ENCODE data around the gene SUCLG1. TPM values are rescaled to one million over a fixed set of nuclear protein-coding genes. Genes with fewer than 3 reads are reported as not detected.

SUCLG1 gene
- total RNA-seq, 1 experiment from 2014 or later, result 105 TPM

DNA sequence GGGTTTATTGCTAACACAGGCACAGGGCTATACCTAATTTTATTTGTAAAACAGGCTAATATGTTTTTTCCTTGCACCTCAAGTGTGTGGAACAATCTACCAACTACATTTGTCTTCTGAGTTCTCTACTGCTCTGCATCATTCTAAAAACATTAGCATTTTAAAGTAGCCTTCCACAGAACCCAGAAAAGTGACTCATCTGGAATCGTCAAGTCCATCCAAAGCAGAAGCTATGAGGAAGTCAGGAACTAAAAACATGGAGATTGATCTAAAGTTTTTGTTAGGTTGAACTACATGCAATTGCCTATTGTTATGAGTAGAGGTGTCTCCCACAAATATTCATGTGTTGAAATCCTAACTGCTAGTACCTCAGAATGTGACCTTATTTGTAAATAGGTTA lies 70.9 kb downstream of the SUCLG1 start:
- Mint-ChIP-seq H3K27ac (ENCODE audit: low read depth, unreplicated experiment) (no peak overlapping the region), H3K9me3 (ENCODE audit: unreplicated experiment) (no peaks in the 10 kb centered on the region), H3K36me3 (ENCODE audit: insufficient read depth, unreplicated experiment) (no peaks in the 10 kb centered on the region), H3K4me3 (ENCODE audit: unreplicated experiment) (no peak overlapping the region), H3K27me3 (ENCODE audit: insufficient read depth, unreplicated experiment) (no peaks in the 10 kb centered on the region), H3K4me1 (ENCODE audit: insufficient read depth, unreplicated experiment) (no peaks in the 10 kb centered on the region)
- intact Hi-C loops (cut with micrococcal nuclease), result no loop called here
- no TSS peak for BruUV-seq (replicated peaks)
- DNase-seq (ENCODE audit: unreplicated experiment), result no peak
- TF ChIP-seq, protein P1, sequence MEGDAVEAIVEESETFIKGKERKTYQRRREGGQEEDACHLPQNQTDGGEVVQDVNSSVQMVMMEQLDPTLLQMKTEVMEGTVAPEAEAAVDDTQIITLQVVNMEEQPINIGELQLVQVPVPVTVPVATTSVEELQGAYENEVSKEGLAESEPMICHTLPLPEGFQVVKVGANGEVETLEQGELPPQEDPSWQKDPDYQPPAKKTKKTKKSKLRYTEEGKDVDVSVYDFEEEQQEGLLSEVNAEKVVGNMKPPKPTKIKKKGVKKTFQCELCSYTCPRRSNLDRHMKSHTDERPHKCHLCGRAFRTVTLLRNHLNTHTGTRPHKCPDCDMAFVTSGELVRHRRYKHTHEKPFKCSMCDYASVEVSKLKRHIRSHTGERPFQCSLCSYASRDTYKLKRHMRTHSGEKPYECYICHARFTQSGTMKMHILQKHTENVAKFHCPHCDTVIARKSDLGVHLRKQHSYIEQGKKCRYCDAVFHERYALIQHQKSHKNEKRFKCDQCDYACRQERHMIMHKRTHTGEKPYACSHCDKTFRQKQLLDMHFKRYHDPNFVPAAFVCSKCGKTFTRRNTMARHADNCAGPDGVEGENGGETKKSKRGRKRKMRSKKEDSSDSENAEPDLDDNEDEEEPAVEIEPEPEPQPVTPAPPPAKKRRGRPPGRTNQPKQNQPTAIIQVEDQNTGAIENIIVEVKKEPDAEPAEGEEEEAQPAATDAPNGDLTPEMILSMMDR (IDR thresholded peaks at IDR 0.05; ENCODE audit: unreplicated experiment), result no peak
- ChIA-PET CTCF (interaction anchor here (0.7 kb wide), 2 partner anchors 9 to 49 kb away, joined by 3 read pairs; no protein-coding TSS in a partner anchor), POLR2A (interaction anchor here (0.8 kb wide), 1 partner anchor 9 kb away, joined by 4 read pairs; no protein-coding TSS in a partner anchor)

DNA sequence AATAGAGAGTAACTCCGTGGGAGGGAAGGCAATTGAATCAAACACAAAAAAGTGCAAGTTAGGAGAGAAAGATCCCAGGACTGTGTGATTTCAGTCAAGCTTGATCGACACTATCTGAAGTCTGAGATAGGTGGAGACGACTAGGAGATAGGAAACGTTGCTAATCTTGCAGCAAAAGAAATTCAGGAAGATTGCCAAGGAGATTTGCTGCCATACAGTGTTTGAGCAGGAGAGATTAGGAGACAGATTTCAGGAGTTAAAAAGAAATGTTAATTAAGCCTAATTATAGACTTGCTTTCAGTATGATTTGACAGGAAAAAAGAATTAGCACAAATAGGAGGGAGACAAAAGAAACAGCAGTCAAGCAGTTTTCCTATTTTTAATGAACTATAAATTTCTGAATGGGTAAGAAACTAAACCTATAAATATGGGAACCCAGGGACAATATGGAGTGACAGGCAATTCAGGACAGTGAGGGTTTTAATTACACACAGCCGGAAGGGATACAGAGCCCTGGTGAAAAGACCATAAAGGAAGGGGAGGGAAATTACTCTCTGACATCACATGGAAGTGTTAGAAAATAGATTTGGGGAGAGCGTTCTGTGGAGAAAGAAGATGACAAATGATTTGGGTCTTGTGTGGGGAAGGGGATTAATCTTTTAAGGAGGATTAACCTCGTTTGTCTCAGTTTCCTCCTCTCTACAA lies 72.6 kb downstream of the SUCLG1 start:
- Mint-ChIP-seq H3K4me3 (ENCODE audit: unreplicated experiment) (no peak overlapping the region), H3K27me3 (ENCODE audit: insufficient read depth, unreplicated experiment) (no peaks in the 10 kb centered on the region)

DNA sequence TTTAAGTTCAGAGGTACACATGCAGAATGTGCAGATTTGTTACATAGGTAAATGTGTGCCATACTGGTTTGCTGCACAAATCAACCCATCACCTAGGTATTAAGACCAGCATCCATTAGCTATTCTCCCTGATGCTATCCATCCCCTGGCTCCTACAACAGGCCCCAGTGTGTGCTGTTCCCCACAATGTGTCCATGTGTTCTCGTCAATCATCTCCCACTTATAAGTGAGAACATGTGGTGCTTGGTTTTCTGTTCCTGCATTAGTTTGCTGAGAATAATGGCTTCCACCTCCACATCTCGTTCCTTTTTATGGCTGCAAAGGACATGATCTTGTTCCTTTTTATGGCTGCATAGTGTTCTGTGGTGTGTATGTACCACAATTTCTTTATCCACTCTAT lies 75.8 kb downstream of the SUCLG1 start:
- H3K36me3 Mint-ChIP-seq (ENCODE audit: insufficient read depth, unreplicated experiment), result no peaks in the 10 kb centered on the region
- BruUV-seq (replicated peaks), result no TSS peak
- no peaks in the 10 kb centered on the region for H3K9me3 Mint-ChIP-seq (ENCODE audit: unreplicated experiment)
- DNase-seq (ENCODE audit: unreplicated experiment), result no peak
- TF ChIP-seq, protein P1 (IDR thresholded peaks at IDR 0.05; ENCODE audit: unreplicated experiment), result no peak
- H3K4me3 Mint-ChIP-seq (ENCODE audit: unreplicated experiment), result no peak overlapping the region
- CTCF ChIA-PET, result interaction anchor here (0.6 to 1.2 kb wide), 2 partner anchors 14 to 169 kb away, joined by 3 to 4 read pairs; no protein-coding TSS in a partner anchor
- H3K4me1 Mint-ChIP-seq (ENCODE audit: insufficient read depth, unreplicated experiment), result no peaks in the 10 kb centered on the region
- intact Hi-C loops (cut with micrococcal nuclease), result no loop called here
- no peak overlapping the region for H3K27ac Mint-ChIP-seq (ENCODE audit: low read depth, unreplicated experiment)
- no peaks in the 10 kb centered on the region for H3K27me3 Mint-ChIP-seq (ENCODE audit: insufficient read depth, unreplicated experiment)
- POLR2A ChIA-PET, result no interaction called here

More for the DNA sequence above, 72.6 kb downstream of the SUCLG1 start:
- Mint-ChIP-seq H3K27ac (ENCODE audit: low read depth, unreplicated experiment) (no peak overlapping the region), H3K36me3 (ENCODE audit: insufficient read depth, unreplicated experiment) (no peaks in the 10 kb centered on the region), H3K9me3 (ENCODE audit: unreplicated experiment) (no peaks in the 10 kb centered on the region), H3K4me1 (ENCODE audit: insufficient read depth, unreplicated experiment) (no peaks in the 10 kb centered on the region)
- no TSS peak for BruUV-seq (replicated peaks)
- intact Hi-C loops (cut with micrococcal nuclease), result no loop called here
- TF ChIP-seq, protein P1 (IDR thresholded peaks at IDR 0.05; ENCODE audit: unreplicated experiment), result no peak
- POLR2A ChIA-PET, result interaction anchor here (0.8 kb wide), 1 partner anchor 41 kb away, joined by 3 read pairs; no protein-coding TSS in a partner anchor
- CTCF ChIA-PET, result interaction anchor here (0.6 to 0.7 kb wide), 2 partner anchors 18 to 245 kb away, joined by 3 to 4 read pairs; no protein-coding TSS in a partner anchor
- no peak for DNase-seq (ENCODE audit: unreplicated experiment)

DNA sequence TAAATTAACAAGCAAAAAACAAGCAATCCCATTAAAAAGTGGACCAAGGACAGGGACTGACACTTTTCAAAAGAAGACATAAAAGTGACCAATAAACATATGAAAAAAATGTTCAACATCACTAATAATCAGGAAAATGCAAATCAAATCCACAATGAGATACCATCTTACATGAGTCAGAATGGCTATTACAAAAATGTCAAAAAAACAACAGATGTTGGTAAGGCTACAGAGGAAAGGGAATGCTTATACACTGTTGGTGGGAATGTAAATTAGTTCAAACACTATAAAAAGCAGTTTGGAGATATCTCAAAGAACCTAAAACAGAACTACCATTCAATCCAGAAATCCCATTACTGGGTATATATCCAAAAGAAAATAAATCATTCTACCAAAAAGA lies 78.2 kb downstream of the SUCLG1 start:
- ChIA-PET POLR2A (interaction anchor here (0.6 kb wide), 1 partner anchor 153 kb away, joined by 4 read pairs; no protein-coding TSS in a partner anchor), CTCF (no interaction called here)
- DNase-seq (ENCODE audit: unreplicated experiment), result no peak
- no peak overlapping the region for H3K4me3 Mint-ChIP-seq (ENCODE audit: unreplicated experiment)
- BruUV-seq (replicated peaks), result no TSS peak
- H3K27me3 Mint-ChIP-seq (ENCODE audit: insufficient read depth, unreplicated experiment), result no peaks in the 10 kb centered on the region
- intact Hi-C loops (cut with micrococcal nuclease), result no loop called here
- TF ChIP-seq, protein P1 (IDR thresholded peaks at IDR 0.05; ENCODE audit: unreplicated experiment), result no peak
- no peaks in the 10 kb centered on the region for H3K4me1 Mint-ChIP-seq (ENCODE audit: insufficient read depth, unreplicated experiment)
- H3K9me3 Mint-ChIP-seq (ENCODE audit: unreplicated experiment), result no peaks in the 10 kb centered on the region
- H3K36me3 Mint-ChIP-seq (ENCODE audit: insufficient read depth, unreplicated experiment), result no peaks in the 10 kb centered on the region
- H3K27ac Mint-ChIP-seq (ENCODE audit: low read depth, unreplicated experiment), result no peak overlapping the region
